ENCODE measurements around the gene DCDC2.
"Not testable (repeated sequence)": the region's sequence is repeated elsewhere in the genome, so short reads cannot be mapped to it uniquely, and the experiment has no call there.

Gene DCDC2

DNA sequence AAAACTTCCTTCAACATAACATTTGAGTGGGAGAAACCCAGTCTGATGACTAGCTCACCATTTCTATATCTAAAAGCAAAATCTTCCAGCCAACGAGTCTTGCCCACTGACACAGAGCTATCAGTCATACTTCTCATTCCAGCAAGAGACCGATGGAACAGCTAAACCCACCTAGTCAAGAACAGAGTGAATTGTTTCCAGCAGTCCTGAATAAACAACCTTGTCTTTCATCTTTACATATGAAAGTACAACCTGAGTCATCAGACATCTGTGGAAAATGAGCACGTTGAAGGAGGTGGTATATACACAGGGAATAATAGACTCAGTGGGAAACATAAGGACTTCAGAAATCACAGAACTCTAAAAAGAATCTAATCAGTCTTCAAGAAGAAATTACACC, 208.0 kb downstream of the DCDC2 start:
- no peak for DNase-seq (ENCODE audit: low read depth in 1 of 2, low spot score in 1 of 2)

DNA sequence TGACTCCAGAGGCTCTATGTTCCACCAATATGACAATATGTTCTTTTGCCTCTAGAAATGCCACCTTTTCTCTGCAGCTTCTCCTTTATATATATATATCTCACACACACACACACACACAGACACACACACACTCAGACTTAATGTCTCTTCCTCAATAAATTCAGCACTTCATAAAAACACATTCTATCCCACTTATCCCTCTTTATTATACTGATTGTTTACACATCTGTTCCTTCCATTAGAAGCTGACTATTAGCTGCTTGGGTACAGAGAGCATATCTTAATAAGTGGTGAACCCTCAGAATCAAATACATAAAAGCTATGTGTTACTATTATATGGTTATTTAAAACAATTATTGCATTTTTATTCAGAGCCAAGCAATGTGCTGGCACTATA, 208.6 kb downstream of the DCDC2 start:
- no peak for DNase-seq (ENCODE audit: low read depth in 1 of 2, low spot score in 1 of 2)

DNA sequence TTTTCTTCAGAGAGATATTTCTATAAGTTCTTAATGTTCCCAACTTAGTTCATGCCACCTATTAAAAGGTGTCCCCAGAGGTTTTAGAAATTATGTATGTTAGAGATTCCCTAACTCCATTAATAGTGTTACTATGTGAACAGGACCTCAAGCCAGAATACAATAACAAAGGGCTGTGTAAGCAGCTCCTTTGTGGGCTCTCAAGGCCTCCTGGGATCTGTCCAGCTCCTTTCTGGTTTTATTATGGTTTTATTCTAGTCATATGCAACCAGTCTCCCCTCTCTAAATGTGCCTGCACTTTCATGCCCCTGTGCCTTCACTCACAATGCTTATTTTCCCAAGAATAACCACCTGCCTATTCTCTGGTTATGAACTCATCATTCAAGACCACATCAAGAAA, 209.2 kb downstream of the DCDC2 start:
- no peak for DNase-seq (ENCODE audit: low read depth in 1 of 2, low spot score in 1 of 2)

DNA sequence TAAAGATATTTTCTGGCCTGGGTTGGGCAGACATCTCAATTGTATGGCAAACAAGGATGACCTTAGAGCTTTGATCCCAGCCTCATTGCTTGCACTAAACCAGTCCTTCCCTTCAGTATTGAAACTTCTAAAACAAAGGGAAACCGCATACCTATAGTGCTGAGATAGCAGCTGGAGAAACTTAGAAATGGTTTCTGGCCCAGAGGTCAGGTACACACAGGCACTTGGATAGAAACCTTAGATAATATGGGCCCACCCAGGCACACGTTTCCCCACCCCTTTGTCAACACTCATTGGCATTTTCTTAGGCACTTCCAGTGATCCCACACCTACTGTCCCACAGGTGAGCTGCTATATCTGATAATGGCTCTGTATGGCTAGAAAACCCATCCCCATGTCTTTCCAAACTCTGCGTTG, 209.7 kb downstream of the DCDC2 start:
- no peak for DNase-seq (ENCODE audit: low read depth in 1 of 2, low spot score in 1 of 2)

- no peak for DNase-seq (ENCODE audit: low read depth in 1 of 2, low spot score in 1 of 2)
Observed at GRCh38 chr6:24147511-24148153, 210.2 kb downstream of the DCDC2 start.

- DNase-seq (ENCODE audit: low read depth in 1 of 2, low spot score in 1 of 2), result no peak
Observed at GRCh38 chr6:24146871-24147270, 211.0 kb downstream of the DCDC2 start.

- no peak for DNase-seq (ENCODE audit: low read depth in 1 of 2, low spot score in 1 of 2)
Observed at GRCh38 chr6:24145690-24146131, 212.1 kb downstream of the DCDC2 start.

DNA sequence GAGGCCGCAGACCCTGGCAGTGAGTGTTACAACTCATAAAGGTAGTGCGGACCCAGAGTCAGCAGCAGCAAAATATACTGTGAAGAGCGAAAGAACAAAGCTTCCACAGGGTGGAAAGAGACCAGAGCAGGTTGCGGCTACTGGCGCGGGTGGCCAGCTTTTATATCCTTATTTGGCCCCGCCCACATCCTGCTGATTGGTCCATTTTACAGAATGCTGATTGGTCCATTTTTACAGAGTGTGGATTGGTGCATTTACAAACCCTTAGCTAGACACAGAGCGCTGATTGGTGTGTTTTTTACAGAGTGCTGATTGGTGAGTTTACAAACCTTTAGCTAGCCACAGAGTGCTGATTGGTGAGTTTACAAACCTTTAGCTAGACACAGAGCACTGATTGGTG, 215.1 kb downstream of the DCDC2 start:
- not testable (repeated sequence) for DNase-seq (ENCODE audit: low read depth in 1 of 2, low spot score in 1 of 2)

GRCh38 chr6:24140591-24140990, 217.3 kb downstream of the DCDC2 start:
- no peak for DNase-seq (ENCODE audit: low read depth in 1 of 2, low spot score in 1 of 2)

DNA sequence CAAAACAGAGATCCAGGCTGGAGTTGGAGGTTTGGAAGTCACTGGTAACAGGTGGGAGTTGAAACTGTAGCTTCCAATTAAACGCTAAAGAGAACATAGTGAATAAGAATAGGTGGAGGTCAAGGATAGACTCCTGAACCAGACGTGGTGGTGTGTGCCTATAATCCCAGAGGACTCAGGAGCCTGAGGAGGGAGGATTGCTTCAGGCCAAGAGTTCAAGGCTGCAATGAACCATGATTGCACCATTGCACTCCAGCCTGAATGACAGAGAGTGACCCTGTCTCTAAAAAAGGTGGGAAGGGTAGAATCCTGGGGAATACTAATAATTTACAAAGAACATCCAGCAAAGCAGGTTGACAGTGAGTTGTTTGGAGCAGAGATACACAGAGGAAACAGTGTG, 218.2 kb downstream of the DCDC2 start:
- no peak for DNase-seq (ENCODE audit: low read depth in 1 of 2, low spot score in 1 of 2)

GRCh38 chr6:24139080-24139479, 218.8 kb downstream of the DCDC2 start:
- no peak for DNase-seq (ENCODE audit: low read depth in 1 of 2, low spot score in 1 of 2)

DNA sequence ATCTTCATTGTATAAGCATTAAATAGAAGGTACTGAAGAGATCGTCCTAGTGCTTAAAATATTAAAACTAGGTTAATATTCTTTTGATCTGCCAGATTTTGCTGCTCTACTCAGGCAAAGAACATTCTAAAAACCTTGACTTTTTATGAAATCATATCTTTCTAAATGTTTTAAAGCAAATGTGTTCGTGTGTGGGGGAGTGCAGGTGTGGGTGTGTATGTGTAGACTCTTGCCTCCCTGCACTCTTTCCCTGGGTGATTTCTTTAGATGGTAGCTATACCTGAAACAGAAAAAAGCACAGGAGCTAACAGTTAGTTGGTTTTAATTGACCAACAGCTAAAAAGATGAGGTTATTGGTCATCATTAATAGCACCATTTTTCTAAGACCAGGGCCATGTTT, 226.1 kb downstream of the DCDC2 start:
- no peak for DNase-seq (ENCODE audit: low read depth in 1 of 2, low spot score in 1 of 2)

DNA sequence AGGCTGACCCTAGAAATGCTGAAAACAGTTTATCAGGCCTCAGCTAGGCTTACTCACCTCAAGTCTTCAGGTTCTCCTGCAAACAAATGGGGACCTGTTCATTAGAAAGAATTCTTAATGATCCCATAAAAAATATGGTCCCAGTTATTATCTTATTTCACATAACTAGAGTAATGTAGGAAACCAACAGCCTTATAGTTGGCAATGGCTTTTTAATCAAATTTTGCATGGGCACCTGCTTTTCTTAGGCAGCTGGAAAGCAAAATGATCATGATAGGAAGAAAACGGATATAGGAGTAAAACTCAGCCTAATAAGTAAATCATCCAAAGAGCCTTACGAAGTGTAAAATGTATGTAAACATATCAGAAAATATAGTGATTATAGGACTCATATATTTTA, 230.5 kb downstream of the DCDC2 start:
- DNase-seq (ENCODE audit: low read depth in 1 of 2, low spot score in 1 of 2), result no peak

DNA sequence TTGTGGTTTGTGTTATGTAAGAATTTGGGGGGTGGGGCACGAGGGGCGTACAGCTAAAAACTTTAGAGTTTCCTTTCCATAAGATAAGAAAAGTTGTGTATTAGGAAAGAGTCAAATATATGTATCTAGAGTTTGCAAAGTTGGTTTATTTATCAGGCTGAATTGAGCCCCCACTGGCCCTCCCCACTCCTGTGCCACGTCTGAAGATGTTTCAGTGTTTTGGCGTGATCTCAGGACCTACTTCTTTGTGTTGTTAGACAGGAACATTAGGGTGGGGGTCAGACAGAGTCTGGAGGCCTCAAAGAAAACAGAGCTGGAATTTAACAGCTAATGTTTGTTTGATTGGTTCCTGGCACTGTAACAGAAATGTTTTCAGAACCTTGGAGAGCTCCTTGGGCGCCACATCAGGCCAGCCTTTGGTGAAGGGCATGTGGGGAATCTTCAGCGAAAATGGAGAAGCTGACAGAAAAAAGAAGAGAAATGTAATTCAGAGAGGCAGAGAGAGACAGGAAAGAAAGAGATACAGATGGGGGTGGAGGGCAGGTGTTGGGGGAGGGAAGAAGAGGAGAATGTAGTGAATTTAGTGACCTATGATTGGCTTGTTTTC, 231.2 kb downstream of the DCDC2 start:
- no peak for DNase-seq (ENCODE audit: low read depth in 1 of 2, low spot score in 1 of 2)

GRCh38 chr6:24125980-24126379, 231.9 kb downstream of the DCDC2 start, which contains the start of gene NRSN1:
NRSN1 (plus strand) TSS chr6:24126215; CDS start chr6:24134328, 8,113 bp downstream.
- DNase-seq (ENCODE audit: low read depth in 1 of 2, low spot score in 1 of 2), result no peak

DNA sequence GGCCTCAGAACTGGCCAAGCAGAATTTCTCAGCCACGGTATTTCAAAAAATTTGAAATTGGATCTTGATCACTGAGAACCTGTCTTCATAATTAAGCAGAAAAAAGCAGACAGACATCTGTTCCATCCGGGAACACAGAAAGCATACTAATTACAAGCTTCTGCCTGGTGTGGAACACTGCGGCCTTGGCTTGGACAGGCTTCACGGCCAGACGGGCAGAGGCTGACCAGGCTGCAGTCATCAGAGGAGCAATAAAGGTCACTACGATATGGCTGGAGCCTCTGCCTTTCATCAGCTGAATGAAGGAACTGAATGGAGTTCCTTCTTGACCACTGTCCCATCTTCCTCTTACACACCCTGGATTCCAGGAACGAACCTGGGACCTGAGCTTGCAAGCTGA, 235.7 kb downstream of the DCDC2 start:
- DNase-seq (ENCODE audit: low read depth in 1 of 2, low spot score in 1 of 2), result no peak
